Activated T-cell treated with anti-CD3 and anti-CD28 coated beads, Interleukin-2, amount 50 U/mL, for 24 hours (primary cell): ENCODE data around the gene TMEM248.

Experiments
- DNase-seq: peaks from one replicate; pipeline ENCODE4 v3.0.0-alpha.2; 2020
- H3K27ac Mint-ChIP-seq: 2 replicates; pipeline ENCODE4 v1.8.0; 2020; ENCODE audit warnings: mild to moderate bottlenecking, mixed read lengths
- H3K27me3 Mint-ChIP-seq: 2 replicates; pipeline ENCODE4 v1.8.0; 2020; ENCODE audit warnings: mixed read lengths
- H3K36me3 Mint-ChIP-seq: 2 replicates; pipeline ENCODE4 v1.8.0; 2020; ENCODE audit warnings: low read depth, mixed read lengths
- H3K4me1 Mint-ChIP-seq: 2 replicates; pipeline ENCODE4 v1.8.0; 2020; ENCODE audit warnings: low read depth, mixed read lengths
- H3K4me3 Mint-ChIP-seq: 2 replicates; pipeline ENCODE4 v1.8.0; 2020; ENCODE audit warnings: mild to moderate bottlenecking, moderate library complexity, mixed read lengths
- H3K9me3 Mint-ChIP-seq: 2 replicates; pipeline ENCODE4 v1.8.0; 2020; ENCODE audit warnings: mixed read lengths

Gene TMEM248

DNA sequence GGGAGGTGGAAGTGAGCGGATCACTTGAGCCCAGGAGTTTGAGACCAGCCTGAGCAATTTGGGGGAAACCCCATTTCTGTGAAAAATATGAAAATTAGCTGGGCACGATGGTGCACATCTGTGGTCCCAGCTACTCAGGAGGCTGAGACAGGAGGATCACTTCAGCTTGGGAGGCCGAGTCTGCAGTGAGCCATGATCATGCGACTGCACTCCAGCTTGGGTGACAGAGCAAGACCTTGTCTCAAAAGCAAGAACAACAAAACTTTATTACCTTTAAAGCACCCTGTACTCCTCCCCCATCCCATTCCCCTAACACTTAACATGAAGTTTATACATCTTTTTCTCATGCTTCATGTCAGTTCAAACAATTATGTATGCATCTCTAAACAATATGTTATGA lies 1.3 kb upstream of the TMEM248 start:
- Mint-ChIP-seq H3K9me3 (no peaks in the 10 kb centered on the region), H3K4me1 (peaks cover 32% of the 10 kb centered on the region), H3K27me3 (no peaks in the 10 kb centered on the region), H3K4me3 (peak overlapping the region; percentile 89), H3K36me3 (peaks cover 29% of the 10 kb centered on the region), H3K27ac (peak overlapping the region; percentile 79)
- no peak for DNase-seq

- no peaks in the 10 kb centered on the region for H3K27me3 Mint-ChIP-seq
- peaks cover 33% of the 10 kb centered on the region for H3K36me3 Mint-ChIP-seq
- H3K9me3 Mint-ChIP-seq, result no peaks in the 10 kb centered on the region
- DNase-seq, result no peak
- peak overlapping the region; percentile 89 for H3K4me3 Mint-ChIP-seq
- peak overlapping the region; percentile 79 for H3K27ac Mint-ChIP-seq
- H3K4me1 Mint-ChIP-seq, result peaks cover 35% of the 10 kb centered on the region
Observed at GRCh38 chr7:66920256-66920655, 769 bp upstream of the TMEM248 start.

- Mint-ChIP-seq H3K4me1 (peaks cover 41% of the 10 kb centered on the region), H3K9me3 (no peaks in the 10 kb centered on the region), H3K27ac (peak overlapping the region; percentile 97), H3K27me3 (no peaks in the 10 kb centered on the region), H3K36me3 (peaks cover 41% of the 10 kb centered on the region), H3K4me3 (peak overlapping the region; percentile 95)
- DNase-seq, result no peak
Observed at GRCh38 chr7:66921396-66921917, 432 bp downstream of the TMEM248 start.

DNA sequence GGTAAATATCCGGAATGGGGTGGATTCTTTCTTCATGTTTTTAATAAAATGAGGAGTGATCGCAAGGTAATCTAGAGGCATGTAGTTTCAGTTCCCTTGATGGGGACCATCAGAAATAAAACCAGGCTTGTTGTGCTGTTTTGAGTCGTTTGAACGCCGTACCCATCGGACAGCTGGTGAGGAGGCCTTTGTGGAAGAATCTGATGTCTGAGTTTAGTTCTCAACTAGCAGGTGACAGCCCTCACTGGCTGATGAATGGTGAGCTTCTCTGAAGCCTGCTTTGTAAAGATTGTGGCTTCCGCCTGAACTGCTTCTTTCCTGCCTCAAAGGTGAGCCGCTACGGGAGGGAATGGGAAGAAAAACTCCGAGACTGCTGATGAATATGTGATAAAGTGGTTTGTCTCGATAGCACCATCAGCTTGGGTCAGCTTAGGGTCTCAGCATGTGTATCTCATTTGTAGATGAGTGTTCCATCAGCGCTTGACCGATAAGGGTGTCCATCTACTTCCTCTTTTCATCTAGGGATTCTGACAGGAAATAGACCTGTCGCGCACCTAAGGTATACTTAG lies 977 bp downstream of the TMEM248 start:
- DNase-seq, result peak; percentile 41
- H3K27me3 Mint-ChIP-seq, result no peaks in the 10 kb centered on the region
- peaks cover 46% of the 10 kb centered on the region for H3K4me1 Mint-ChIP-seq
- peaks cover 46% of the 10 kb centered on the region for H3K36me3 Mint-ChIP-seq
- H3K9me3 Mint-ChIP-seq, result no peaks in the 10 kb centered on the region
- H3K4me3 Mint-ChIP-seq, result peak overlapping the region; percentile 95
- H3K27ac Mint-ChIP-seq, result peak overlapping the region; percentile 97

GRCh38 chr7:66925255-66925654 lies 4.2 kb downstream of the TMEM248 start:
- Mint-ChIP-seq H3K4me3 (no peak overlapping the region), H3K9me3 (no peaks in the 10 kb centered on the region), H3K27ac (peak overlapping the region; percentile 42), H3K36me3 (peaks cover 75% of the 10 kb centered on the region), H3K27me3 (no peaks in the 10 kb centered on the region), H3K4me1 (peaks cover 65% of the 10 kb centered on the region)
- no peak for DNase-seq

DNA sequence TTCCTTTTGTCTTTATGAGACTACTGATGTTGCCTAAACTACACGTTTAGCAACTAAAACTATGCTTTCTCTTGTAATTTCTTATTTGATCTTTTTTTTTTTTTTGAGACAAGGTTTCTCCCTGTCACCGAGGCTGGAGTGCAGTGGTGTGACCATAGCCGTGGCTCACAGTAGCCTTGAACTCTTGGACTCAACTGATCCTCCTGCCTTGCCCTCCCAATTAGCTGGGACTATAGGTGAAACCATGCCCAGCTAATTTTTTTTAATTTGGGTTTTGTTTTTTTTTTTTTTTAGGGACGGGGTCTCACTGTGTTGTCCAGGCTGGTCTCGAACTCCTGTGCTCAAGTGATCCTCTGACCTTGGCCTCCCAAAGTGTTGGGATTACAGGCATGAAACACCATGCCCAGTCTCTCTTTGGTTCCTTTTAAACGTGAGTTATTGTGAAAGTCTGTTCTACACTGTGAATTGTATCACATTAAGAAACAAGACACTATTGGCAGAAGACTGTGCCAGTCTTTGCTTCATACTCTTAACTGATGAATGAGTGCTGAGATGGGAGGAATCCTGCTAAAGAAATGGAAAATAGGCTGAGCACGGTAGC lies 6.4 kb downstream of the TMEM248 start:
- Mint-ChIP-seq H3K9me3 (no peaks in the 10 kb centered on the region), H3K27me3 (no peaks in the 10 kb centered on the region), H3K36me3 (peaks cover 77% of the 10 kb centered on the region), H3K4me1 (peaks cover 75% of the 10 kb centered on the region), H3K27ac (no peak overlapping the region), H3K4me3 (no peak overlapping the region)
- no peak for DNase-seq

DNA sequence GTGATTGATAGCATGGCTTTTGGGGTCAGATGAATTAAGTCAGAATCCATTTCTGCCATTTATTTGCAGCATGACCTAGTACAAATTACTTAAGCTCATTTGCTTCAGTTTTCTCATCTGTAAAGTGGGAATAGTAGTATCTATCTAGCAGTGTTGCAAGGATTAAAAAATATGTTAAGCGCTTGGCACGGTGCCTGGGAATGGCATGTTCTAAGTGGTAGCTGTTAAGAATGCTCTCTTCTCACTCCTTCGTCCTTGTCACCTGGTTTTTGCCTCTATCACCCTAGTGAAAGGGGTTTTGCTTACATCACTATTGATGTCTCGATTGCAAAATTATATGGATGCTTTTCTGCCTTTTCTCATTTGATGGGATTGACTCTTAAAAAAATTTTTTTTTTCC lies 7.4 kb downstream of the TMEM248 start:
- no peak for DNase-seq
- Mint-ChIP-seq H3K36me3 (peaks cover 75% of the 10 kb centered on the region), H3K4me1 (peaks cover 76% of the 10 kb centered on the region), H3K9me3 (no peaks in the 10 kb centered on the region), H3K27ac (no peak overlapping the region), H3K4me3 (no peak overlapping the region), H3K27me3 (no peaks in the 10 kb centered on the region)

GRCh38 chr7:66929165-66929564 lies 8.1 kb downstream of the TMEM248 start:
- Mint-ChIP-seq H3K36me3 (peaks cover 73% of the 10 kb centered on the region), H3K4me1 (peaks cover 71% of the 10 kb centered on the region), H3K27me3 (no peaks in the 10 kb centered on the region), H3K27ac (no peak overlapping the region), H3K9me3 (no peaks in the 10 kb centered on the region), H3K4me3 (no peak overlapping the region)
- no peak for DNase-seq

- H3K4me3 Mint-ChIP-seq, result no peak overlapping the region
- H3K9me3 Mint-ChIP-seq, result no peaks in the 10 kb centered on the region
- H3K27ac Mint-ChIP-seq, result peak overlapping the region; percentile 29
- DNase-seq, result no peak
- H3K27me3 Mint-ChIP-seq, result no peaks in the 10 kb centered on the region
- peaks cover 75% of the 10 kb centered on the region for H3K4me1 Mint-ChIP-seq
- H3K36me3 Mint-ChIP-seq, result peaks cover 77% of the 10 kb centered on the region
Observed at GRCh38 chr7:66929935-66930334, 8.9 kb downstream of the TMEM248 start.

GRCh38 chr7:66930341-66930740 lies 9.3 kb downstream of the TMEM248 start:
- H3K9me3 Mint-ChIP-seq, result no peaks in the 10 kb centered on the region
- peaks cover 72% of the 10 kb centered on the region for H3K4me1 Mint-ChIP-seq
- H3K4me3 Mint-ChIP-seq, result no peak overlapping the region
- DNase-seq, result no peak
- peaks cover 73% of the 10 kb centered on the region for H3K36me3 Mint-ChIP-seq
- no peaks in the 10 kb centered on the region for H3K27me3 Mint-ChIP-seq
- H3K27ac Mint-ChIP-seq, result peak overlapping the region; percentile 2

DNA sequence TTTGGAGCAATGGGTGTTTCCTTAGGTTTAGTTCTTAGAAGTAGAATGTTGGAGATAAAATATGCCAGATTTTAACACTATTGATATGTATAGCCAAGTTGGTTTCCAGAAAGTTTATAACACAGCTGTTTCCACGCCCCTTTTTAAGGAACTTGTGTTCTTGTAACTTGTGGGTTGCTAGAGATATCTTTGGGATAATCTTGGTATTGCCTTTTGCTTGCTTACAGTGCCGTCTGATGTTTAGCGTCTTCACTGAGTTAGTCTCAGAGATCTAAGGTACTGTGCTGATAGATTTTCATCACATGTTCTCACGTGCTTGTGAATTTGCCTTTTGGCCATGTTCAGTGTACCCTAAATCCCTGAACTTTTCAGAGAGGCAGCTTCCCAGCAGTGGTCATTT lies 12.4 kb downstream of the TMEM248 start:
- no peak for DNase-seq
- no peaks in the 10 kb centered on the region for H3K27me3 Mint-ChIP-seq
- H3K4me1 Mint-ChIP-seq, result peaks cover 77% of the 10 kb centered on the region
- H3K27ac Mint-ChIP-seq, result peak overlapping the region; percentile 34
- H3K36me3 Mint-ChIP-seq, result peaks cover 72% of the 10 kb centered on the region
- no peaks in the 10 kb centered on the region for H3K9me3 Mint-ChIP-seq
- no peak overlapping the region for H3K4me3 Mint-ChIP-seq

DNA sequence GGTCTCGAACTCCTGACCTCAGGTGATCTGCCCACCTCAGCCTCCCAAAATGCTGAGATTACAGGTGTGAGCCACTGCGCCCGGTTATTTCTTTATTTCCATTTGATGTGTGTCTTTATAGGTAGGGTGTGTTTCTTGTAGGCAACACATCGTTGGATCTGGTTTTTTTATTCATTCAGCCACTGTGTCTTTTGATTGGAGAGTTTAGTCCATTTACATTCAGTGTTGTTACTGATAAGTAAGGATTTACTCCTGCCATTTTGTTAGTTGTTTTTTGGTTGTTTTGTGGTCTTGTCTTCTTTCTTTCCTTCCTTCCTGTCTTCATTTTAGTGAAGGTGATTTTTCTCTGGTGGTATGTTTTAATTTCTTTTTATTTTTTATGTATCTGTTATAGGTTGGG lies 16.9 kb downstream of the TMEM248 start:
- no peaks in the 10 kb centered on the region for H3K9me3 Mint-ChIP-seq
- peaks cover 56% of the 10 kb centered on the region for H3K4me1 Mint-ChIP-seq
- H3K4me3 Mint-ChIP-seq, result no peak overlapping the region
- peaks cover 79% of the 10 kb centered on the region for H3K36me3 Mint-ChIP-seq
- H3K27me3 Mint-ChIP-seq, result no peaks in the 10 kb centered on the region
- DNase-seq, result no peak
- peak overlapping the region; percentile 34 for H3K27ac Mint-ChIP-seq

DNA sequence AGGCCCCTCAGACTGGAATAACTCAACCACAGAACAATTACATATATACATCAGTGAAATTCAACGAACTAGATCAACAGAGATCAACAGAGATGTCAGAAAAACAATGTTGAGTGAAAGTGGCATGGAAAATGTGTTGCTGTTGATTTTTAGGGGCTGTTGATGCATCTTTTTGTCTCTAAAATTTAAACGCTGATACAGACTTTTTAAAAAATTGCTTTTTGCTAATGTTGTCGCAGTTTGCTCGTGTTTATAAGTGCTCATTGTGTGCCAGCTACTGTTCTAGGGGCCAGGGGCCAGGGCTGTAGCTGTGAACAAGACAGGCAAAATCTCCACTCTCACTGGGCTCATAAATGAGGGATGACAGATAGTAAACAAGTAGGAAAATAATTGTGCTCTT lies 18.3 kb downstream of the TMEM248 start:
- DNase-seq, result no peak
- Mint-ChIP-seq H3K4me1 (peaks cover 47% of the 10 kb centered on the region), H3K9me3 (no peaks in the 10 kb centered on the region), H3K36me3 (peaks cover 83% of the 10 kb centered on the region), H3K4me3 (no peak overlapping the region), H3K27ac (peak overlapping the region; percentile 65), H3K27me3 (no peaks in the 10 kb centered on the region)

DNA sequence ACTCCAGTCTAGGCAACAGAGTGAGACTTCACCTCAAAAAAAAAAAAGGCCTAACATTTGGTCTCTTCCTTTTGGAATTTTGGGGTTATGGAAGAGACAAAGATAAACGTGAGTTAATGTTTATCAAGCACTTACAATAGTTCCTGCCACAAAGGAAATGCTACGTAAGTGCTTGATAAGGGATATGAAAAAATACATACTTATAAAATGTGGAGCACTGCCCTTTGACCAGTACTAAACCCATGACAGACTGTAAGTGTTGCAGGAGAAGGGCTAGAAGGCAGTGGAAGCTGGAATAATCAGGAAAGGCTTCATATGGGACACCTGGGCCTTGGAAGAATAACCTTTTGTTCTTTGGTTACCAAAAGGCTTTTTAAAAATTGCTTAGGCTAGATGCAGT lies 25.5 kb downstream of the TMEM248 start:
- Mint-ChIP-seq H3K27me3 (no peaks in the 10 kb centered on the region), H3K4me1 (peaks cover 4% of the 10 kb centered on the region), H3K4me3 (no peak overlapping the region), H3K9me3 (no peaks in the 10 kb centered on the region), H3K36me3 (peaks cover 91% of the 10 kb centered on the region), H3K27ac (no peak overlapping the region)
- no peak for DNase-seq

- Mint-ChIP-seq H3K27me3 (no peaks in the 10 kb centered on the region), H3K4me3 (no peak overlapping the region), H3K27ac (peak overlapping the region; percentile 40), H3K36me3 (peaks cover 90% of the 10 kb centered on the region), H3K9me3 (no peaks in the 10 kb centered on the region), H3K4me1 (no peaks in the 10 kb centered on the region)
- DNase-seq, result no peak
Observed at GRCh38 chr7:66948480-66949109, 27.6 kb downstream of the TMEM248 start.
